ENCODE measurements around the gene EFCAB6.
A peak's percentile ranks its signal among the peaks of the same experiment; 100 is the strongest.

Gene EFCAB6

DNA sequence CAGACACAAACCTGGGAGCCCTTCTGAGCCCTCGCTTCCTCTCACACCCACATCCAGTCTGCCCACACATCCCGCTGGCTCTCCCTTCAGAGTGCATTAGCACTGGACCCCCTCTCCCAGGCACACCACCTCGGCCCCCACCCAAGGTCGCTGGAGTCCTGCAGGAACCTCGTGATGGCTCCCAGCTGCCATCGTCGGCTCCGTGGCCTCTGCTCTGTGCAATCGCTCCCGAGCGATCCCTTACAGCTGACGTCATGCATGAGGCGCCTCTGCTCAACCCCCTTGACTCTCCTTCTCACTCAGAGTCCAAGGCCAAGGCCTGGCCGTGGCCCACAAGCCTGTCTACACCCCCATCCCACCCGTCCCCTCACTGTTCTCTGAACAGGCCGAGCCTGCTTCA lies 183.9 kb downstream of the EFCAB6 start:
- DNase-seq: no peak

DNA sequence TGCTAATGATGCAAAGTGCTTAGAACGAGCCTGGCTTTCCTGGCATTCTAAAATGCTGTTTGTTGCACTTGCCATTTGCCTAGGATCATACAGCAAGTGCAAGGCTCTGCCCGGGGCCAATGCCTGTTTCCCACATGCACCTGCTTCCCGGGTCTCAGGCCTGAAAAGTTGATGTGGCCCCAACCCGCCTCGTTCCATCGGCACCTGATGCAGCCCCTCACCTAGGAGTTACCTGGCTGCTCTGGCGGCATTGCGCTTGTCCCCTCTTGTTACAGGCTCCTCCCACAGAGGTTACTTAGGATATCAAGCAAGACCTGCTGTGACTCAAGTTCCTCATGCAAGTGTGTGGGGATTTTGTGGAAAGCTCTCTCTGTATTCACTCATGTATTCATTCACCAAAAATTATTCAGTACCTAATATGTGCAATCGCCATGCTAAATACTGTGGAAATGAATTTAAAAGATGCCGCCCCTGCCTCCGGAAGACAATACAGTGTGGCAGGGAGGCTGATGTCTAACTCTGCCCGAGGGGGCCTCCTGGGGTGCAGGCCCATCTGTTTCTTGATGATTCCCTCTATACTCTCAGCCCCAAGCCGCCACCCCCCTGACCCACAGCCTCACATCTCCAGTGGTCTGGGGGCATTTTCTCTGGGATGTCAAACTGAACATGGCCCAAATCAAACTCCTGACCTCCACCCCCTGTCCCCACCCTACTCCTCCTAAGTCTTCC lies 184.5 kb downstream of the EFCAB6 start:
- DNase-seq: no peak

DNA sequence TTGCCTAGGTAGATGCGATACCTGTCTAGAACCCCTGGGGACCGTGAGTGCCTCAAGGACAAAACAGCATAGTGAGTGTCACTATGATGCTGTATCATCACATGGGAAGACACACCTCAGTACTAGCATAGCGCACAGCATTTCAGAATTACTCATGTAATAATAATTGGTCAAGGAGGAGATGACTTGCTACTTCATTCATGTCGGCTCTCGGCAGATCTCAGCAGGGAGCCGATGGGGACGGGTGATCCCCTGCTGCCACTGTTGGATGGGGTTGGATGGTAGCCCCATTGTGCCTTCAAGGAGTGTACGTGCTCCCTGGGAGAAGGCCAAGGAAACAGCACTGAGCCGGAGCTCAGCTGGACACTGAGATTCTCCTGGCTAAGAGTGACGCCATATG lies 186.9 kb downstream of the EFCAB6 start:
- no peak for DNase-seq

DNA sequence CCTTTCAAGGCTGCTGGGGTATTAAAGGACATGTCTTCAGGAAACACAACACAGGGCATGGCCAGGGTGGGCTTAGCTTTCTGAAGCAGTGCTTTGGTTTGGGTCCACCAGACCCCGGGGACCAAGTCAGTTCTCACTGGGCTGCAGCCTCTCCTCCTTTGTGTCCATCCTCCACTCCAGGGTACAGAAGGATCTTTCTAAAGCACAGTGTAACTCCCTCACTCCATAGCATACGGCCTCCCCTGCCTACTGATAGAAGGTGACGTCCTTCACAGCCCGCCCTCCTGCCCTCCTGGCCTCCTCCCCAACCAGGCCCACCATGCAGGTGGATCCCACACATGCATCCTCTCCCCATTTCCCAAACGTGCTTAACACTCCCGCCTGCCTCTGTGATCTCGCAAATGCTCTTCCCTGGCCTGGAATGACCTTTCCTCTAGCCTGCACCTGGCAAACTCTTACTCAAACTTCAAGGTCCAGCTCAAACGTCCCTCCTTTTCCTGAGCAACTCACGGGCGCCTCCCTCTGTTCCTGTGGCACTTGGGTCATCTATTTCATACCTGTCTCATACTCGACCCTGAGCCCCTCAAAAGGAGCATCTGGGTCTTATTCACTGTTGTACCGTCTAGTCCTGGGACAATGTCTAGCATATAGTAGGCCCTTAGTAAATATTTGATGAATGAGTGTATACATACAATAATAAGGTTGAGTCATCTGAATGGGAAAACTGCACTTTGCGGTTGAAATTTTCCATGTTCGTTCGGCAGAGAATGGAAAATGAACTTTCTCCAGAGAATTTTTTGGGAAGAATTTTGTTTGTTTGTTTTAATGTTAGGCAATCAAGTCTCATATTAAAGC lies 187.7 kb downstream of the EFCAB6 start:
- DNase-seq: no peak

DNA sequence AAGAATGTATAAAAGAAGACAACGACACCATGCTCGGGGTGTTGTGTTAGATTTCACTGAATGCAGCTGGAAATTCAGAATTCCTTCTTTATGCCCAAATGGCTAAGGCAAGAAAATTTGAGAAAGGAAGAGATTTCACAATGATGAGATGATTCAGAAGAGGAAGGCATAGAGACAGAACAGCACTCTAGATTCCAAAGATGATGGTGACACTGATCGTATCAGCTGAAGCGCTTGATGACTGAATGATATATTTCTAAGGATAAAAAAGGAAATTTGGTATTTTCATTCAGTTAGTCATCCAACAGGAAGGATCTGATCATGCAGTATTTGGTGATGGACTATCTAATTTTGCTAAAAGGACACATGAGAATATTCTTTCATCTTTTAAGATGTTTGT lies 189.2 kb downstream of the EFCAB6 start:
- DNase-seq: no peak

DNA sequence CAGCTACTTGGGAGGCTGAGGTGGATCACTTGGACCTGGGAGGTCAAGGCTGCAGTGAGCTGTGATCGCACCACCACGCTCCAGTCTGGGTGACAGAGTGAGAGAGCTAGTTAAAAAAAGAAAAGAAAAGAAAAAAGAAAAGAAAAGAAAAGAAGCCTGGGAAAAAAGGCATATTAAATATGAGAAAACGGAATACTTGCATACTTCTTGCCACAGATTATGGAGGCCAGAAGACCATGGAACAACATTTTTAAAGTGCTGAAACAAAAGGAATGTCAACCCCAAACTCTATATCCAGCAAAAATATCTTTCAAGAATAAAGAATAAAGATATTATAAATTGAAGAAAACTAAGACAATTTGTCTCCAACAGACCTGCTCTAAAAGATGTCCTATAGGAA lies 191.9 kb downstream of the EFCAB6 start:
- no peak for DNase-seq

DNA sequence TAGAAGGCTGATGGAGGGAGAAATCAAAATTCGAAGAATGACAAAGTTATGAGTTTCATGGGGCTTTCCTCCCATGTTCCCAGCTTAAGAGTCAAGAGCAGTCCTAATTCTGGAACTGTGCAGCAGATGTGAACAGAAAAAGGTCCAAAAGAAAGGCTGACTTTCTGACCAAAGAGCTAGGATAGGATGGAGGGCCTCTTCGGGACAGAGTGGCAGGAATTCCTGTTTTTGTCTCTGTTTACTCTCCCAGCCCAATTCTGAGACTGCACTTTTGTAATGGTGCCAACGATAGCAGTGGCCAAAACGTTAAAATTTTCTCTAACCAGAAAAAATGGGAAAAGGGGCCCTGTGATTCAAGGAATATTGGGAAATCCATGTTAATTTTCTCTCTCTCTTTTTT lies 193.6 kb downstream of the EFCAB6 start:
- DNase-seq: no peak

DNA sequence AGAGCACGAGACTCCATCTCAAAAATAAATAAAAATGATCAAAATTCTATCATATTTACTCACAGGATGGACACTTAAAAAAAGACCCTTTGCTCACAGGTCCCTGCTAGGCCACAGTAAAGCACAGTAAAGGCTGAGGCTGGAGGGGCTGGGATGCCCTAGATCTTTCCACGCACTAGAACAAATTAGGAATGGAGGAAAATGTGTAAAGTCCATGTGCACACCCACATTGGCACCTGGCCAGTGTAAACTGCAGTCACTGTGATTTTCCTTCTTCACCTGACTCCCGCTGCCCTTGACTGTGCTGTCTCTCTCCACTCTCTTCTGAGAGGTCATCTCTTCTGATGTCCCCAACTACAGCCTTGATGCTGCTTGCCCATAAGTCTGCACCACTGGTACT lies 195.5 kb downstream of the EFCAB6 start:
- DNase-seq: no peak

DNA sequence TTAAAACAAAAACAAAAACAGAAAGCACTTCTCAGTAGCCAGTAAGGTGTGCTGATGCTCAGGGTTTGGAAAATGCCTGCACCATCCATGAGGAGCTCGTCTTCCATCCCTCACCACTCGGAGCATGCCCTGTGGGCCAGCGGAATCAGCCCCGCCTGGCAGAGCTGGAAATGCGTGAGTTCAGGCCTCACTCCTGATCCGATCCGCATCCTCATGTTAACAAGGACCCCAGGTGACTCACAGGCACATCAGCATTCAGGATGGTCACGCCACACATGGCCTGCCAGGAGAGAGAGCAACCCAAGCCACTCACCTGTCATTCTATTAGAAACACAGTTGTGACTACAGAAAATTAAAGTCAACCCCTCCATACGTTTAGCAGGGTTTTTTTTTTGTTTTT lies 211.8 kb downstream of the EFCAB6 start:
- DNase-seq: no peak

DNA sequence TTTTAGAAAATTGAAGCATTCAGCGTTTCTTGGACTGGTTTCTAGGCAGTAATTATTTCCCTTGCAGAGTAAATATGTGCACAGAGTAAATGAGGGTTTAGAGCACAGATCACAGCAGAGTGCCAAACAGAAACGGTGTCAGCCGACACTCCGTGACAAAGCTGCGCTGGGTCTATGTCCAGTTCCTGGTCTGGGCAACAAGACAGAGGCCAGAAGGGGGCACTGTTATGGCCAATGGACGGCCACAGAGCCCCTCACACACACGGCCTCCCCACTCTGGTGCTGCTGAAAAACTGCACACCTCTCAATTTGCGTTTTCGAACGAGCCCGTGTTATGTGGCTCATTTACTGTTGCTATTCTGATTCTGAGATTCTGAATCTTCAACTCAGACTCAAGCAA lies 219.6 kb downstream of the EFCAB6 start:
- DNase-seq: peak; percentile 5

DNA sequence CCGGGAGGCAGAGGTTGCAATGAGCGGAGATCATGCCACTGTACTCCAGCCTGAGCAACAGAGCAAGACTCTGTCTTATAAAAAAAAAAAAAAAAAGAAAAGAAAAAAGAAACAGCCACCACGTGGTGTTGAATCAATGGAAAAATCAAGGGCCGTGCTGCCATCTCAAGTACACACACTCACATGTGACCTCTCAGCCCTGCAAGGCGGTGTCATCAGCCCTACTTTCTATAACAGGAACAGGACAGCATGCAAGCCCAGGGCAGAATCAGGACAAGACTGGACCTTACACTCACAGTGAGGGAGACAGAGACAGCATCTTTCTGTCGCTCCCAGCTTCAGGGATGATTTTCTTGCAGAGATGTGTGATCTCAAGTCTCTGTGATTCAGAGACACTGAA lies 220.7 kb downstream of the EFCAB6 start:
- no peak for DNase-seq

DNA sequence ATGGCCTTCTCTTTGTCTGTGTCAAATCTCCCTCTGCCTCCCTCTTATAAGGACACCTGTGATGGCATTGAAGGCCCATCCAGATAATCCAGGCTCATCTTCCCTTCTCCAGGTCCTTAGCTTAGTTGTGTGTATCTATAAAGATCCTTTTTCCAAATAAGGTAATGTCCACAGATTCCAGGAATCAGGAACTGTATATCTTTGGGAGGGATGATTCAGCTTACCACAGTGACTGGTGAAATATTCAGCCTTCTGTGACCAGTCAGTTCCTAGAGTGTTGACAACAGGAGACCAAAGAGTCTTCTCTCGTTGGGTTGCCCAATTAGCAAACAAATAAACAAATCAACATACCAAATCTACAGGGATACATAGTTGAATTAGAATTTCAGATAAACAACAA lies 224.5 kb downstream of the EFCAB6 start:
- DNase-seq: no peak

DNA sequence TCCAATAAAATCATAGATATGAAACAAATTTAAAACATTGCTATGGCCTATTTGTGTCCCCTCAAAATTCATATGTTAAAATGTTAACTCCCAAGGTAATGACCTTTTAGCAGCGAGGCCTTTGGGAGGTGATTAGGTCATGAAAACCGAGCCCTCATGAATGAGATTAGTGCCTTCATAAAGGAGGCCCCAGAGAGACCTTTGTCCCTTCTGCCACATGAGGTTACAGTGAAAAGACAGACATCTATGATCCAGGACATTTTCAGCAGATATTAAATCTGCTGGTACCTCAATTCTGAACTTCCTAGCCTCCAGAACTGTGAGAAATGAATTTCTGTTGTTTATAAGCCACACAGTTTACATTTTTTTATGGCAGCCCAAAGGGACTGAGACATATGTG lies 228.6 kb downstream of the EFCAB6 start:
- DNase-seq: no peak

DNA sequence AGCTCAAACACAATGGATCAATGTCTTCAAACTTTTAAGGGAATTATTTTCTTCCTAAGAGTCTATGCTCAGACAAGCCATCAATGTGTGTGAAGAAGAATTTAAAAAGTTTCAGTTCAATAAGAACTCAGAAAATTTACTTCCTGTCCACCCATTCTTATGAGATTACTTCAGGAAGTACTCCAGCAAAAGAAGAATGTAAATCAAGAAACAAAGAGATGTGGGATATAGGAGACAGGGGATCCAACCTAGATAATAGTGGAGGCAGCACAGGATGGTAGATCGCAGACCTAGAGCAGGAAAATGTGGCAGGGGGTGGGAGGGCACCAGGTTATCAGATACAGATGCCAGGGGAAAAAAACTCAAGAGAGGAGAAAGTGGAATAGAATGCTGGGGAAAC lies 229.7 kb downstream of the EFCAB6 start:
- no peak for DNase-seq

DNA sequence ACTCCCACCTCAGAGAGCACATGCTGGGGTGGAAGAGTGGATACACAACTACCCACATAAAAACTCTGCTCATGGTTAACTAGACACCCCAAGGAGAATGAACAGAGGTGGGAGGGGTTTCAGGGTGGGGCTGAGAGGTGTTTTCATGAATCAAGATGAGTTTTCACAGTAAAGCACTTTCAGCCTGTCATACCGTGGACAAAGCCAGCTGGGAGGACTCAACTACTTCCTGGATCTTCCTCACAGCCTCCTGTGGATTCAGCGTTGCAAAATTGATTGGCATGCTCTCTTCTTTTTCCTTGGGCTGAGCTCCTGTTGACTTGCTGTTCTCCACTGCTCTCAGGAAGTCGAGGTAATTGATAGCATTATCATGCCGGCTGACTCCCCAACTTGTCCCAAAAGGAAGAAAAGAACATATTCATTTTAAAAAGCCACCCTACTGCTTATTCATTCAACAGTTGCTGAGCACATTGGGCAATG lies 231.8 kb downstream of the EFCAB6 start:
- no peak for DNase-seq

DNA sequence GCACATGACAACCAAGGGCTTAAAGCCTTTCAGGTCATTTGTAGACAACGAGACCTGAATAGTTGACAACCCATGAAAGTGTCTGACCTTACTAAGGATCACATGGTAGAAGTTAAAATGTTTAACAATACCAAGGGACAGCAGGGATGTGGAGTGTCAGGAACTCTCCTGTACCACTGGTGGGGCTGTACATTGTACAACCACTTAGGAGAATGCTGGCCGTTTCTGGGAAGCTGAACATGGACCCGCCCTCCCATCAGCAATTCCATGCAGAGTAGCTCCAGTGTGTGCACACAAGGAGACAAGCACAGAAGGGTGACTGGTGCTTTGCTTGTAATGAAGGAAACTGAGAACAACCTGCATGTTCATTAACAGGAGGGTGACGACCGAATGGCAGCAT lies 237.4 kb downstream of the EFCAB6 start:
- DNase-seq: no peak

DNA sequence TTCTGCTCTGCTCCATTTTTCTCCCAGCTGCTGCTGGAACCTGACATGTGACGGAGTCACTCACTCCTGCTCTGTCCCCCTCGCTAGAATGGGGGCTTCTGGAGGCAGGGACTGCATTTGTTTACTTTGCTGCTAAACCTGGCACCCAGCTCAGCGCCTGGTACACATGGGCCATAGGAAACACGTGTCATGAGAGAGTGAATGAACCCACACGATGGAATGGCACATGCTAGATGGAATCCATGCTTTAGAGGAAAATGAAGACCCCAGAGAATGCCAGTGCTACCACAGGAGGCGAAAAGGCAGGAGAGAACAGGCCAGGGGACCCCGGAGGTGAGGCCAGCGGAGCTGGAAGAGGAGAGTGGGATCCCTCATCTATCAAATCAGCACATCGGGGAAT lies 239.4 kb downstream of the EFCAB6 start:
- DNase-seq: no peak

DNA sequence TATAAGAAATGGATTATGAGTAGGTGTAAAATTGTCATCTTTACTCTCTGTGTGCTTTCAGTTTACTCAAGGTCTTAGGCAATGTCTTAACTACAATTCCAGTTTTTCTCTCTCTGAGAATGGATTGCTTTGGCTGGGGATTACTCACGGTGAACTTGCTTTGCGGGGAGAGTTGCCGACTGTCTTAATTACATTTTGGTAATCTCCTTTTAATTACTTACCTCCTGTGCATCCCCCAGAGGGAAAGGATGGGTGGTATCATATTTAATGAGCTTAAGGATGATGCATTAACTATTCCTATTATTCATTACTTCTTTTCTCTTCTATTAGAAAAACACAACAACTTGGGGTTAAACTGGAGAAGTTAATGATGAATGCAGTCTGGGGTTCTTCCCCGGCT lies 240.9 kb downstream of the EFCAB6 start:
- no peak for DNase-seq

DNA sequence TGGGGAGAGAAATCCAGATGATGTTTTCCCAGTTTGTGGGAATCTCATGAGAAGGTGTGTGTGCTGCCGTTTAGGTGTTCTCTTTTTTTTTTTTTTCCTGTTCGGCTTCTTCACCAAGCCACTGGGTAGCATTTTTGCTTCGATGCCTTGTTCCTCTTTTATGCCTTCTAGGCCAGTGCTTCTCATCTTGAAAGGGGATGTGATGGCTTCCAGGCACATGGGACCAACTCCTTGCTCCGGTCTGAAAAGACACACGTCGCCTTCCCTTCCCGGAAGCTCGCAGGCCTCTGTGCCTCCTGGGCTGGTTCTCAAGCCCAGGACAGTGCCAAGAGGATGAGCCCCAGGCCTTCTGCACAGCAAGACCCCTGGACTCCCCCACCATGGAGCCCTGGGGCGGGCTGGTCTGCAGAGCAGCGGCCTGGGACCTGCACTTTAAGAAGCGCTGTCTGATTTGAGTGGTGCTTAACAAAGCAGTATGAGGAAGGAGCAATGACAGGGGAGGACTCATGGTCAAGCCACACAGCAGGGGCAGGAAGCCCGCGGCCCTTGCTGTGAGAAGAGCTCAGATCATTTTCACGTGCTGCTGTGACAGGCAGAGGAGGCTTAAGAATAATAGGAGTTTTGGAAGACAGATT lies 241.5 kb downstream of the EFCAB6 start:
- peak; percentile 18 for DNase-seq

DNA sequence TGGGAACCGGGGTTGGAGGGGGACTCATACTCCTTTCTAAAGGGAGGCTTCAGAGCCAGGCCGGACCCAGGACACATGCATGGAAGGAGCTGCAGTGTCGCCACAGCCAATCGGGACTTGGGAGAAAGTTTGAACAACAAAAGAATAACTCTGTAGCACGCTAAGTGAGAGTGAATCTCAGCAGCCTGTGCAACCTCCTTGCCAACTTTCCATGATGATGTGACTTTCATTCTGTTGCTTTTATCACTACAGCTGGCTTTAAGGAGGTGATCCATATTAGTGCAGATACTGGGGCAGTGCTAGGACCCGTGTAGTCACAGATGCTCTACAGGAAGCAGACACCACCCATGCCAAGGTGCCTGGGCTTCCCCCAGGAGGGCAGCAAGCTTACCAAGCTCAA lies 243.0 kb downstream of the EFCAB6 start:
- DNase-seq: no peak

DNA sequence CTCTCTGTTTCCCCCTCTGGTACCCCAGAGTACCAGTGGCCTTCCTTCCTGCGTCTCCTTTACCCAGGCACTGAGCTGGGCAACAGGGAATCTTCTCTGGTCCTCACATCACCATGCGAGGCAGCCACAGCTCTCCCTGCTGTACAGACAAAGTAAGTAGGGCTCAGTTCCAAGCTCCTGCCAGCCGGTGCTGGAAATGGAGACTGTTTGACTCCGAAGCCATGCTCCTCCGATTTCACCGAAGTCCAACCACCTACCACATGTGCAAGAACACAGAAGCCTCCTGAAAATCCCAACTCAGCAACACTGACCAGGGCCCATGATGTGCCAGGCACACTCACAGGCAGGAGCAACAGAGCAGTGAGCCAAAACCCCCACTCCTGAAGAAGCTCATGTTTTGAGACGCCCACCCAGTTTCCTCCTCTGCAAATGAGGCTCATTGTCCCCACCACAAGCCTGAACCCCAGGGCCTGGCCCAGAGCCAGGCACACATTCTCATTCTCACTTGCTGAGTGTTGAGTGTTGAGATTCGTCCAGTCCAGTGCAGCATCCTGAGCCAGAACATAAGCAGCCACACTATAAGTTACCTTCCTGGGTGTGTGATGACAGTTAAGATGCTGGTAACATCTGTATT lies 244.3 kb downstream of the EFCAB6 start:
- no peak for DNase-seq

DNA sequence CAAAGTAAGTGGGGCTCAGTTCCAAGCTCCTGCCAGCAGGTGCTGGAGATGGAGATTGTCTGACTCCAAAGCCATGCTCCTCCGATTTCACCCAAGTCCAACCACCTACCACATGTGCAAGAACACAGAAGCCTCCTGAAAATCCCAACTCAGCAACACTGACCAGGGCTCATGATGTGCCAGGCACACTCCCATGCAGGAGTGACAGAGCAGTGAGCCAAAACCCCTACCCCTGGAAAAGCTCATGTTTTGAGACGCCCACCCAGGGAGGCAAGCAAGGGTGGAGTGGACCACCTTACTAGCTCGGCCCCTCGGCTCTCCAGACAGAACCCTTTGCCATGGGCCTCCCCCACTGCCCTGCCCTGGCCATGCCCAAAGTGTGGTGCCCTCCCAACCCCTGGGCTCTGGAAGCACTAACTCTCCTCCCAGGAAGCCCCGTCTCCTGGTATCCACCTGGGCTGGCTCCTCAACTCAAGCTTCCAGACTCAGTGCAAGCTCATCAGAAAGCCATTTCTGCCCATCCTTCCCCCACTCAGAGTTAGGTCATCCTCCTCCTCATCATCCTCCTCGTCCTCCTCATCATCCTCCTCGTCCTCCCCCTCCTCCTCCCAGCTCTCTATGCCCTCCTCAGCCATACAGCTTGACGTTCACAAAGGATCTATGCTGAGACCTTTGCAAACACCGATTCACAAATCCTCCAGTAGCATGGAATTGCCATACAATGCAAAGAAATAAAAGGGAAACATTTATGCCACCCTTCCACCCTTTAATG lies 245.4 kb downstream of the EFCAB6 start:
- DNase-seq: no peak

DNA sequence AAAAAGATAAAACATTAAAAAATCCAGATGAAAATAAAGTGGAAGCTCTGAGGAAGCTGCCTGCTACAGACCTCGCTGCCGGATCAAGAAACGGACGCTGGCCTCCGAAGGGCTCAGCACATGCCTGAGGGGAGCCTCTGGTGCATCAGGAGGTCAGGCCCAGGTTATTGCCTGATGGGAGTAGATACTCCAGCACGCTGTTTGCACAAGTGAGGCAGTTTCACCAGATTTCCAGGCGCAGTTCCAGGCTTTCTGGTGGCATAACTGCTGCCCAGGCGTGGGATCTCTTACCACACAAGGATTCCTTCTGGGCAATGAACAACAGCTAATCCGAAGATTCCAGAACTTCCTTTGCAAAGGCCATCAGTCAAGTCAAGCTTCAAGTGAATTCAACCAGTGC lies 246.1 kb downstream of the EFCAB6 start:
- DNase-seq: no peak

Measured in hematopoietic multipotent progenitor cell treated with erythropoietin and hydrocortisone succinate and interleukin-3 and kit ligand, for 4 days (in vitro differentiated cells).